ENCODE results near the gene HIP1. TPM values are rescaled to one million over a fixed set of nuclear protein-coding genes. Genes with fewer than 3 reads are reported as not detected.

HIP1 gene
- total RNA-seq, 2 donors from 2014 or later = 42.9 to 48.2 TPM

DNA sequence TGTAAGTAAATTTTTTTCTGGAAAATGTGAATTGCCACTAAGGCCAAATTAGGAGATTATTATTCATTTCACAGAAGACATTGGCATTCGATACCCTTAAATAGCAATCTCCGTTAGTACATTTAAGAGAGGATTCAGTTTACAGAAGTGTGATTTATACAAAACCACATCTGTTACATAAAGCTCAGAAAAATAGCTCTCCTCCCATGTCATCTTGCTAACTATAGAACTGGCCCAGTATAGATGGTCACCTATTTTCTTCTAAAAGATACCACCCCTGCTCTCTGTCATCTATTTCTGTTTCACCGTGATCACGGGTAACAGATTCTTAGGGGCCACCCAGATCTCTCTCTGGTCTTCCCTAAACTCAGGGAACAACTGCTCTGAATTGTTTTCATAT lies 119.1 kb downstream of the HIP1 start:
- Histone ChIP-seq H3K27ac (no peak overlapping the region), H3K36me3 (peaks cover 4% of the 10 kb centered on the region), H3K9me3 (no peaks in the 10 kb centered on the region), H3K4me1 (ENCODE audit: control insufficient read depth in 1 of 2, low read depth in 2 of 2) (peaks cover 19 to 23% of the 10 kb centered on the region in 2 donors), H3K4me3 (no peak overlapping the region), H3K27me3 (replicated peaks; ENCODE audit: insufficient read depth) (no peaks in the 10 kb centered on the region)
- ATAC-seq (ENCODE audit: insufficient number of reproducible peaks, low FRiP score, low read depth) = no peak
- DNase-seq (ENCODE audit: low spot score) = no peak
- TF ChIP-seq, protein P1, sequence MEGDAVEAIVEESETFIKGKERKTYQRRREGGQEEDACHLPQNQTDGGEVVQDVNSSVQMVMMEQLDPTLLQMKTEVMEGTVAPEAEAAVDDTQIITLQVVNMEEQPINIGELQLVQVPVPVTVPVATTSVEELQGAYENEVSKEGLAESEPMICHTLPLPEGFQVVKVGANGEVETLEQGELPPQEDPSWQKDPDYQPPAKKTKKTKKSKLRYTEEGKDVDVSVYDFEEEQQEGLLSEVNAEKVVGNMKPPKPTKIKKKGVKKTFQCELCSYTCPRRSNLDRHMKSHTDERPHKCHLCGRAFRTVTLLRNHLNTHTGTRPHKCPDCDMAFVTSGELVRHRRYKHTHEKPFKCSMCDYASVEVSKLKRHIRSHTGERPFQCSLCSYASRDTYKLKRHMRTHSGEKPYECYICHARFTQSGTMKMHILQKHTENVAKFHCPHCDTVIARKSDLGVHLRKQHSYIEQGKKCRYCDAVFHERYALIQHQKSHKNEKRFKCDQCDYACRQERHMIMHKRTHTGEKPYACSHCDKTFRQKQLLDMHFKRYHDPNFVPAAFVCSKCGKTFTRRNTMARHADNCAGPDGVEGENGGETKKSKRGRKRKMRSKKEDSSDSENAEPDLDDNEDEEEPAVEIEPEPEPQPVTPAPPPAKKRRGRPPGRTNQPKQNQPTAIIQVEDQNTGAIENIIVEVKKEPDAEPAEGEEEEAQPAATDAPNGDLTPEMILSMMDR (IDR thresholded peaks at IDR 0.05) = no peak

DNA sequence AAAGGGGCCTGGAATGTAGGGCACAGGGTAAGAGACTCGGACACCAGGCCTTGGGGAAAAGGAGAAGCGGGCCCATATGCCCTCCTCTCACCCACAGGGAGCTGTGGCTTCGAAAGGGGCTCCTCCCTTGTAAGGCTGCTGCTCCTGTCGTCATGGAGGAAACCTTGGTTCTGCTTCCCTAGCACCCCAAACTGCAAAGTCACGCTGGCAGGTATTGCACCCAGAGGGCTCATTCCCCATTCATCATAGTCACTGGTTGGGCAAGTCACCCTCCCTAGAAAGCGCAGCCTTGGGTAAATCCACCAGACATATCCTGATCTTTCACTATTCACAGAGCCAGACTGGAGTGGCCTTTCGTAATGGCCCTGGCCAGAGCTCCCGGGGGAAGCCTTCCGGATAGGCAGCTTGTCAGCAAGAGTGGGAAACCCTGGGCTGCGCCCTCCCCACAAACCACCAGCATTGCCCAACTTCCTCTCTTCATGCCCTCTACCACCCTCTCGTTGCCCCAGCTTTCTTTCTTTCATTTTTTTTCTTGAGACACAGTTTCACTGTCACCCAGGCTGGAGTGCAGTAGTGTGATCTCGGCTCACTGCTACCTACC lies 121.0 kb downstream of the HIP1 start:
- H3K4me3 ChIP-seq = no peak overlapping the region
- no peaks in the 10 kb centered on the region for H3K9me3 ChIP-seq
- ATAC-seq (ENCODE audit: insufficient number of reproducible peaks, low FRiP score, low read depth) (peak; percentile 67), DNase-seq (ENCODE audit: low spot score) (peak; percentile 22)
- peak overlapping the region in 1 of 2 donors; percentile 12 for H3K27ac ChIP-seq
- peaks cover 4% of the 10 kb centered on the region for H3K36me3 ChIP-seq
- no peaks in the 10 kb centered on the region for H3K27me3 ChIP-seq (replicated peaks; ENCODE audit: insufficient read depth)
- peaks cover 5 to 8% of the 10 kb centered on the region in 2 donors for H3K4me1 ChIP-seq (ENCODE audit: control insufficient read depth in 1 of 2, low read depth in 2 of 2)
- TF ChIP-seq, protein P1 (IDR thresholded peaks at IDR 0.05) = no peak

DNA sequence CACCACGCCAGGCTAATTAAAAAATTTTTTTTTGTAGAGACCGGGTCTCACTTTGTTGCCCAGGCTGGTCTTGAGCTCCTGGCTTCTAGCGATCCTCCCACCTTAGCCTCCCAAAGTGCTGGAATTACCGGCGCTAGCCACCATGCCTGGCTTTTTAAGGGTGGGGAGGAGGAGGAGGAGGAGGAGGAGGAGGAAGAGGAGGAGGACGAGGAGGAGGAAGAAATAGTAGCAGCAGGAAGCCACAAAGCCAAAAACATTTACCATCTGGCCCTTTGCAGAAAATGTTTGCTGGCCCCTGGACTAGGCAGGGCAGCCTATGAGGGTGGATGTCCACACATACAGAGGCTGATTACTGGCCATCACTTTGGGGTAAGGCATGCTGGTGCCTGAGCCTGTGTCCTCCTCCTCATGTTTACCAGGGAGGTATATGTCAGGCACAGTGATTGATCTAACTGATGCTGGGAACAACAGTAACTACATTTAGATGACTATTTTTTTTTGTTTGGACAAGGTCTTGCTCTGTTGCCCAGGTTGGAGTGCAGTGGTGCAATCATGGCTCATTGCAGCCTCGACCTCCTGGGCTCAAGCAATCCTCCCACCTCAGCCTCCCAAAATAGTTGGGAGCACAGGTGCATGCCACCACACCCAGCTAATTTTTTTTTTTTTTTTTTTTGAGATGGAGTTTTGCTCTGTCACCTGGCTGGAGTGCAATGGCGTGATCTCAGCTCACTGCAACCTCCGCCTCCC lies 122.1 kb downstream of the HIP1 start:
- ATAC-seq (ENCODE audit: insufficient number of reproducible peaks, low FRiP score, low read depth) = no peak
- TF ChIP-seq, protein P1 (IDR thresholded peaks at IDR 0.05) = no peak
- Histone ChIP-seq H3K36me3 (peaks cover 4% of the 10 kb centered on the region), H3K4me1 (ENCODE audit: control insufficient read depth in 1 of 2, low read depth in 2 of 2) (peaks cover 8 to 13% of the 10 kb centered on the region in 2 donors), H3K27me3 (replicated peaks; ENCODE audit: insufficient read depth) (no peaks in the 10 kb centered on the region), H3K9me3 (no peaks in the 10 kb centered on the region), H3K4me3 (no peak overlapping the region), H3K27ac (no peak overlapping the region)
- no peak for DNase-seq (ENCODE audit: low spot score)

DNA sequence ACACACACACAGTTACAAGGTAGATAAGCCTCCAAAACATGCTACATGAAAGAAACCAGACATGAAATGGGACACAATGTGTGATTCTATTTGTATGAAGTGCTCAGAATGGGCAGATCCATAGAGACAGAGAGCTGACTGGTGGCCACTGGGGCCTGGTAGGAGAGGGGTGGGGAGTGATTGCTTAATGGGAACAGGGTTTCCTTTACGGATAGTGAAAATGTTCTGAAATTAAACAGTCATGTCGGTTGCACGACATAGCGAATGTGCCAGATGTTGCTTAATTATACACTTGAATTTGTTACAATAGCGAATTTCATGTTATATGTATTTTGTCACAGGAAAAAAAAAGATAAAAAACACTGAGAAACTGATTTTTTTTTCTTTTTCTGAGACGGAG lies 124.3 kb downstream of the HIP1 start:
- no peak for ATAC-seq (ENCODE audit: insufficient number of reproducible peaks, low FRiP score, low read depth)

DNA sequence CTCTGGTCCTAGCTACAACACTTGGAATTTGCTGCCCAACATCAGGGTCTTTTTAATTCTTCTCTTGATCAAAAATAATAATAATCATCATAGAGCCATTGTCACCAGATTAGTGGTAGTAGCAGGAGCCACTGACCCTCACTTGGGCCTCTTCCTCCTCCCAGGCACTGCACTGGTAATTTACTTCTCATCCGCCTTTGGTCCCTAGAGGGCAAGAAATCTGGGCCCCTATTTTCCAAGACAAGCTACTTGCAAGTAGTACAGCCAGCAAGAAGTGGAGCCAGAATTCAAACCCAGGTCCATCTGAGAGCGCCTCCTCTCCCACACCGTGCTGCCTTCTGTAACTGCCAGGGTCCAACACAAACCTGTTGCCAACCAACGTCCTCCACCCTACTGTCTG lies 125.4 kb downstream of the HIP1 start:
- ATAC-seq (ENCODE audit: insufficient number of reproducible peaks, low FRiP score, low read depth) (no peak), DNase-seq (ENCODE audit: low spot score) (no peak)
- TF ChIP-seq, protein P1 (IDR thresholded peaks at IDR 0.05) = no peak
- H3K36me3 ChIP-seq = peaks cover 4% of the 10 kb centered on the region
- no peaks in the 10 kb centered on the region for H3K9me3 ChIP-seq
- H3K27ac ChIP-seq = no peak overlapping the region
- no peak overlapping the region for H3K4me3 ChIP-seq
- H3K4me1 ChIP-seq (ENCODE audit: control insufficient read depth in 1 of 2, low read depth in 2 of 2) = peaks cover 7 to 15% of the 10 kb centered on the region in 2 donors
- H3K27me3 ChIP-seq (replicated peaks; ENCODE audit: insufficient read depth) = no peaks in the 10 kb centered on the region

More for the DNA sequence above, 124.3 kb downstream of the HIP1 start:
- TF ChIP-seq, protein P1 (IDR thresholded peaks at IDR 0.05) = no peak
- Histone ChIP-seq H3K9me3 (no peaks in the 10 kb centered on the region), H3K27ac (no peak overlapping the region), H3K27me3 (replicated peaks; ENCODE audit: insufficient read depth) (no peaks in the 10 kb centered on the region), H3K4me3 (no peak overlapping the region), H3K4me1 (ENCODE audit: control insufficient read depth in 1 of 2, low read depth in 2 of 2) (peaks cover 8 to 15% of the 10 kb centered on the region in 2 donors), H3K36me3 (peaks cover 4% of the 10 kb centered on the region)
- no peak for DNase-seq (ENCODE audit: low spot score)

All from thoracic aorta (tissue), 2 donors.